GM18907 (cell line): ENCODE data around the gene CISH.

Experiments used
- ATAC-seq: cut with Tn5 transposase; IDR thresholded peaks from one replicate; pipeline ENCODE4 v1.9.1; 2021; ENCODE audit warnings: mild to moderate bottlenecking, moderate library complexity; ENCODE audit not compliant: unreplicated experiment

The CISH gene

GRCh38 chr3:50600141-50600753, 11.3 kb downstream of the CISH start:
- no peak for ATAC-seq

GRCh38 chr3:50599716-50600118, 11.9 kb downstream of the CISH start:
- ATAC-seq = no peak

- no peak for ATAC-seq
Observed at GRCh38 chr3:50599115-50599715, 12.4 kb downstream of the CISH start.

GRCh38 chr3:50594253-50594785, 17.3 kb downstream of the CISH start:
- no peak for ATAC-seq

- ATAC-seq = no peak
Observed at GRCh38 chr3:50592568-50592967, 19.0 kb downstream of the CISH start.

- ATAC-seq = no peak
Observed at GRCh38 chr3:50591196-50591741, 20.3 kb downstream of the CISH start.

GRCh38 chr3:50588759-50589433, 22.7 kb downstream of the CISH start:
- ATAC-seq = no peak

- no peak for ATAC-seq
Observed at GRCh38 chr3:50587806-50588758, 23.5 kb downstream of the CISH start.

GRCh38 chr3:50587373-50587772, 24.2 kb downstream of the CISH start:
- no peak for ATAC-seq

- ATAC-seq = no peak
Observed at GRCh38 chr3:50586763-50587070, 24.9 kb downstream of the CISH start.

GRCh38 chr3:50585919-50586762, 25.4 kb downstream of the CISH start:
- no peak for ATAC-seq

GRCh38 chr3:50584391-50584790, 27.2 kb downstream of the CISH start:
- ATAC-seq = no peak

GRCh38 chr3:50583897-50584296, 27.7 kb downstream of the CISH start:
- ATAC-seq = no peak

GRCh38 chr3:50582083-50582482, 29.5 kb downstream of the CISH start:
- no peak for ATAC-seq

- no peak for ATAC-seq
Observed at GRCh38 chr3:50581459-50581842, 30.1 kb downstream of the CISH start.

- no peak for ATAC-seq
Observed at GRCh38 chr3:50580683-50581458, 30.7 kb downstream of the CISH start.

GRCh38 chr3:50577348-50577747, 34.2 kb downstream of the CISH start:
- ATAC-seq = no peak

- ATAC-seq = no peak
Observed at GRCh38 chr3:50575372-50575771, 36.2 kb downstream of the CISH start.

- ATAC-seq = no peak
Observed at GRCh38 chr3:50574444-50574831, 37.1 kb downstream of the CISH start.
